ENCODE measurements around the gene SURF4.

SURF4 gene

DNA sequence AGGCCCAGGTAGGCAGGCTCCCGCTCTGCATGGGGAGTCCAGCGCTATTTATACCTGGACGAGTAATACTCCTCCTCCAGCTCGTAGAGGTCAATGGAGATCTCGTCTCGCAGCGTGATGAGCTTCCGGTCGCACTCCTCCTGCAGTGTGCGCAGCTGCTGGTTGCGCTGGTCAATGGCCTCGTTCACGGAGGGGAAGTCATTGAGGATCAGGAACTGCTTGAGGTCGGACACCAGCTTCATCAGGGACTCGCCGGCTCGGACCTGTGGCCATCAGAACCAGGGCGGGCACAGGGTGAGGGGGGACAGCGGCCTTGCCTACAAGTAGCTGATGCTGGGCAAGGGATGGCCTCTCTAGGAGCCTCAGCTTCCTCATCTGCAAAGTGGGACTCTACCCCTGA is 31.8 kb downstream of the SURF4 start:
- Histone ChIP-seq H3K27me3 (ENCODE audit: insufficient read depth, low read length) (no peaks in the 10 kb centered on the region), H3K9me3 (ENCODE audit: insufficient read depth, low read depth, low read length) (peaks cover 1% of the 10 kb centered on the region), H3K4me1 (ENCODE audit: control insufficient read depth in 1 of 2, insufficient read depth in 2 of 2, low read length in 2 of 2) (peaks cover 4 to 7% of the 10 kb centered on the region in 2 experiments), H2AK5ac (ENCODE audit: low read length) (no peak overlapping the region), H3K4me3 (ENCODE audit: low read depth, low read length) (no peak overlapping the region), H2BK12ac (ENCODE audit: low read length) (no peak overlapping the region), H4K8ac (ENCODE audit: low read depth, low read length) (no peak overlapping the region), H2BK120ac (ENCODE audit: insufficient read depth, low read length, poor library complexity) (no peak overlapping the region), H3K9ac (ENCODE audit: low read length) (no peak overlapping the region), H3K14ac (ENCODE audit: low read length) (no peak overlapping the region), H3K18ac (ENCODE audit: low read length) (no peak overlapping the region), H3K79me1 (ENCODE audit: low read length) (peaks cover 12% of the 10 kb centered on the region), H3K4ac (ENCODE audit: low read depth, low read length) (no peak overlapping the region), H4K91ac (ENCODE audit: low read depth, low read length) (no peak overlapping the region), H3K23ac (ENCODE audit: low read length) (no peak overlapping the region), H3K79me2 (ENCODE audit: control insufficient read depth, insufficient read depth, low read length, poor library complexity) (peaks cover 12% of the 10 kb centered on the region), H3K4me2 (ENCODE audit: low read length) (no peak overlapping the region), H2AFZ (ENCODE audit: insufficient read depth, low read length, poor library complexity) (no peak overlapping the region), H3K36me3 (ENCODE audit: control insufficient read depth in 1 of 2, insufficient read depth in 2 of 2, low read length in 2 of 2) (peaks cover 67 to 74% of the 10 kb centered on the region in 2 experiments), H3K27ac (ENCODE audit: low read depth, low read length) (no peak overlapping the region), H4K12ac (ENCODE audit: low read depth, low read length) (no peak overlapping the region), H2BK5ac (ENCODE audit: low read depth, low read length, poor library complexity) (no peak overlapping the region)
- DNase-seq: no peak
- no CpG with 5 or more reads among the region's 19 CpGs for WGBS (ENCODE audit: extremely low coverage, insufficient coverage, insufficient read length)

GRCh38 chr9:133342570-133342969 is 33.3 kb downstream of the SURF4 start:
- peaks cover 1% of the 10 kb centered on the region for H3K9me3 ChIP-seq (ENCODE audit: insufficient read depth, low read depth, low read length)
- no peak overlapping the region for H3K27ac ChIP-seq (ENCODE audit: low read depth, low read length)
- no peak overlapping the region for H3K4me3 ChIP-seq (ENCODE audit: low read depth, low read length)
- no peak overlapping the region for H3K23ac ChIP-seq (ENCODE audit: low read length)
- H3K9ac ChIP-seq (ENCODE audit: low read length): no peak overlapping the region
- H3K14ac ChIP-seq (ENCODE audit: low read length): no peak overlapping the region
- H2BK120ac ChIP-seq (ENCODE audit: insufficient read depth, low read length, poor library complexity): no peak overlapping the region
- no peak overlapping the region for H3K4ac ChIP-seq (ENCODE audit: low read depth, low read length)
- peaks cover 4 to 6% of the 10 kb centered on the region in 2 experiments for H3K4me1 ChIP-seq (ENCODE audit: control insufficient read depth in 1 of 2, insufficient read depth in 2 of 2, low read length in 2 of 2)
- no peak overlapping the region for H4K12ac ChIP-seq (ENCODE audit: low read depth, low read length)
- H3K4me2 ChIP-seq (ENCODE audit: low read length): no peak overlapping the region
- peaks cover 63 to 74% of the 10 kb centered on the region in 2 experiments for H3K36me3 ChIP-seq (ENCODE audit: control insufficient read depth in 1 of 2, insufficient read depth in 2 of 2, low read length in 2 of 2)
- no peak overlapping the region for H2BK12ac ChIP-seq (ENCODE audit: low read length)
- peaks cover 3% of the 10 kb centered on the region for H3K79me1 ChIP-seq (ENCODE audit: low read length)
- H2AK5ac ChIP-seq (ENCODE audit: low read length): no peak overlapping the region
- H3K27me3 ChIP-seq (ENCODE audit: insufficient read depth, low read length): no peaks in the 10 kb centered on the region
- H3K18ac ChIP-seq (ENCODE audit: low read length): no peak overlapping the region
- no peak overlapping the region for H4K8ac ChIP-seq (ENCODE audit: low read depth, low read length)
- H4K91ac ChIP-seq (ENCODE audit: low read depth, low read length): no peak overlapping the region
- no peak overlapping the region for H2BK5ac ChIP-seq (ENCODE audit: low read depth, low read length, poor library complexity)
- peaks cover 3% of the 10 kb centered on the region for H3K79me2 ChIP-seq (ENCODE audit: control insufficient read depth, insufficient read depth, low read length, poor library complexity)
- no CpG with 5 or more reads among the region's 11 CpGs for WGBS (ENCODE audit: extremely low coverage, insufficient coverage, insufficient read length)
- no peak for DNase-seq
- no peak overlapping the region for H2AFZ ChIP-seq (ENCODE audit: insufficient read depth, low read length, poor library complexity)

DNA sequence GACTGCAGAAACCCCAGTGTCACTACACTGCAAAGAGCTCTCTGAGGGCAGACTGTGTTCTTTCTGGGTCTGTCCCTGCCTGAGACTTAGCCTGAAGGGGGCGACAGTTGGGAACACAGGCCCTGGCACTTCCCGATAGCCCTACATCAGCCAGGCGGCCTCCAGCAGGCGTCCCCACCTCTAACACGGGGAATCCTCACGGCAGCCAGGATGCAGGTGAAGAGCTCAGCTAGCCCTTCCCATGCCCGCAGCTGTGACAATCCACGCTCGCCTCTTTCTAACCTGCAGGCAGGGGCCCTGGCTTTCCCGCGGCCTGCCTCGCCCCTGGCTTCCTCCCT is 33.8 kb downstream of the SURF4 start:
- H3K79me1 ChIP-seq (ENCODE audit: low read length): no peaks in the 10 kb centered on the region
- H2AFZ ChIP-seq (ENCODE audit: insufficient read depth, low read length, poor library complexity): no peak overlapping the region
- no peak overlapping the region for H4K91ac ChIP-seq (ENCODE audit: low read depth, low read length)
- H3K4me2 ChIP-seq (ENCODE audit: low read length): no peak overlapping the region
- H4K12ac ChIP-seq (ENCODE audit: low read depth, low read length): no peak overlapping the region
- H2BK5ac ChIP-seq (ENCODE audit: low read depth, low read length, poor library complexity): no peak overlapping the region
- WGBS (ENCODE audit: extremely low coverage, insufficient coverage, insufficient read length): no CpG with 5 or more reads among the region's 12 CpGs
- no peak overlapping the region for H3K14ac ChIP-seq (ENCODE audit: low read length)
- no peaks in the 10 kb centered on the region for H3K27me3 ChIP-seq (ENCODE audit: insufficient read depth, low read length)
- H3K18ac ChIP-seq (ENCODE audit: low read length): no peak overlapping the region
- H3K4me3 ChIP-seq (ENCODE audit: low read depth, low read length): no peak overlapping the region
- H4K8ac ChIP-seq (ENCODE audit: low read depth, low read length): no peak overlapping the region
- no peak overlapping the region for H2AK5ac ChIP-seq (ENCODE audit: low read length)
- peaks cover 63 to 74% of the 10 kb centered on the region in 2 experiments for H3K36me3 ChIP-seq (ENCODE audit: control insufficient read depth in 1 of 2, insufficient read depth in 2 of 2, low read length in 2 of 2)
- no peak overlapping the region for H2BK12ac ChIP-seq (ENCODE audit: low read length)
- peaks cover 1% of the 10 kb centered on the region for H3K9me3 ChIP-seq (ENCODE audit: insufficient read depth, low read depth, low read length)
- no peaks in the 10 kb centered on the region for H3K79me2 ChIP-seq (ENCODE audit: control insufficient read depth, insufficient read depth, low read length, poor library complexity)
- H3K4me1 ChIP-seq (ENCODE audit: control insufficient read depth in 1 of 2, insufficient read depth in 2 of 2, low read length in 2 of 2): peaks cover 4 to 6% of the 10 kb centered on the region in 2 experiments
- no peak overlapping the region for H3K27ac ChIP-seq (ENCODE audit: low read depth, low read length)
- H3K4ac ChIP-seq (ENCODE audit: low read depth, low read length): no peak overlapping the region
- no peak overlapping the region for H3K9ac ChIP-seq (ENCODE audit: low read length)
- H3K23ac ChIP-seq (ENCODE audit: low read length): no peak overlapping the region
- no peak overlapping the region for H2BK120ac ChIP-seq (ENCODE audit: insufficient read depth, low read length, poor library complexity)
- DNase-seq: no peak

GRCh38 chr9:133341369-133342068 is 34.3 kb downstream of the SURF4 start:
- H2AFZ ChIP-seq (ENCODE audit: insufficient read depth, low read length, poor library complexity): no peak overlapping the region
- H2AK5ac ChIP-seq (ENCODE audit: low read length): no peak overlapping the region
- no peak overlapping the region for H4K12ac ChIP-seq (ENCODE audit: low read depth, low read length)

More at GRCh38 chr9:133341369-133342068, 34.3 kb downstream of the SURF4 start:
- H3K36me3 ChIP-seq (ENCODE audit: control insufficient read depth in 1 of 2, insufficient read depth in 2 of 2, low read length in 2 of 2): peaks cover 63 to 74% of the 10 kb centered on the region in 2 experiments
- no peak overlapping the region for H3K4me3 ChIP-seq (ENCODE audit: low read depth, low read length)
- no peaks in the 10 kb centered on the region for H3K79me1 ChIP-seq (ENCODE audit: low read length)
- no peak overlapping the region for H3K4ac ChIP-seq (ENCODE audit: low read depth, low read length)
- WGBS (ENCODE audit: extremely low coverage, insufficient coverage, insufficient read length): no CpG with 5 or more reads among the region's 15 CpGs
- H3K4me2 ChIP-seq (ENCODE audit: low read length): no peak overlapping the region
- no peak for DNase-seq
- H3K14ac ChIP-seq (ENCODE audit: low read length): no peak overlapping the region
- H2BK12ac ChIP-seq (ENCODE audit: low read length): no peak overlapping the region
- no peaks in the 10 kb centered on the region for H3K79me2 ChIP-seq (ENCODE audit: control insufficient read depth, insufficient read depth, low read length, poor library complexity)
- no peak overlapping the region for H2BK5ac ChIP-seq (ENCODE audit: low read depth, low read length, poor library complexity)
- H4K8ac ChIP-seq (ENCODE audit: low read depth, low read length): no peak overlapping the region
- H3K18ac ChIP-seq (ENCODE audit: low read length): no peak overlapping the region
- H3K23ac ChIP-seq (ENCODE audit: low read length): no peak overlapping the region
- H3K27me3 ChIP-seq (ENCODE audit: insufficient read depth, low read length): no peaks in the 10 kb centered on the region
- no peak overlapping the region for H4K91ac ChIP-seq (ENCODE audit: low read depth, low read length)
- no peak overlapping the region for H3K27ac ChIP-seq (ENCODE audit: low read depth, low read length)
- H3K9ac ChIP-seq (ENCODE audit: low read length): no peak overlapping the region
- peaks cover 1% of the 10 kb centered on the region for H3K9me3 ChIP-seq (ENCODE audit: insufficient read depth, low read depth, low read length)
- H2BK120ac ChIP-seq (ENCODE audit: insufficient read depth, low read length, poor library complexity): no peak overlapping the region
- H3K4me1 ChIP-seq (ENCODE audit: control insufficient read depth in 1 of 2, insufficient read depth in 2 of 2, low read length in 2 of 2): peaks cover 0 to 4% of the 10 kb centered on the region in 2 experiments

All from trophoblast cell (in vitro differentiated cells and primary cell).